NB4 (cell line): Measurements from ENCODE around the gene OR5B3.

Experiments used
- MYC ChIP-seq: IDR thresholded peaks from 2 replicates; pipeline ENCODE4 v1.6.1; 2011; ENCODE audit warnings: low read depth, low read length
- POLR2A ChIP-seq: IDR thresholded peaks from 2 replicates; pipeline ENCODE4 v1.6.1; 2011; ENCODE audit warnings: mild to moderate bottlenecking; ENCODE audit not compliant: insufficient read length; ENCODE audit errors: extremely low read depth
- TF ChIP-seq, protein P1 (sequence below): IDR thresholded peaks from one replicate; pipeline ENCODE4 v1.5.1; 2012; ENCODE audit warnings: low read depth, low read length
- TF ChIP-seq, protein P2 (sequence below): IDR thresholded peaks from 2 replicates; pipeline ENCODE4 v1.6.1; 2011; ENCODE audit warnings: low read depth, low read length

DNA sequence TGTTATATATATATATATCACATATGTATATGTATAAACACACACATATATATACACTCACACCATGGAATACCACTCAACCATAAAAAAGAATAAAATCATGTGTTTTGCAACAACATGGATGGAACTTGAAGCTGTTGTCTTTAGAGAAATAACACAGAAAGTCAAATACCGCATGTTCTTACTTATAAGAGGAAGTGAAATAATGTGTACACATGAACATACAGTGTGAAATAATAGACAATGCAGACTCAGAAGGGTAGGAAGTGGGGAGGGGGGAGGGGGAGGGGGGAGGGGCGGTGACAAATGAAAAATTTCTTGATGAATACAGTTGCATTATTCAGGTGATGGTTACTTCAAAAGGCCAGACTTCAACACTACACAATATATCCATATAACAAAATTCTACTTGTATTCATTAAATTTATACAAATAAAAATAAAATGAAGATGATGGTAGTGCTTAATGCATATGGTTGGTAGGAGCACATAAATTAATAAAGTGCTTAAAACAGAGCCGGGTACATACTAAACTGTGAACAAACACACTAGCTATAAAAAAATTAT is 27.0 kb upstream of the OR5B3 start:
- TF ChIP-seq, protein P1, sequence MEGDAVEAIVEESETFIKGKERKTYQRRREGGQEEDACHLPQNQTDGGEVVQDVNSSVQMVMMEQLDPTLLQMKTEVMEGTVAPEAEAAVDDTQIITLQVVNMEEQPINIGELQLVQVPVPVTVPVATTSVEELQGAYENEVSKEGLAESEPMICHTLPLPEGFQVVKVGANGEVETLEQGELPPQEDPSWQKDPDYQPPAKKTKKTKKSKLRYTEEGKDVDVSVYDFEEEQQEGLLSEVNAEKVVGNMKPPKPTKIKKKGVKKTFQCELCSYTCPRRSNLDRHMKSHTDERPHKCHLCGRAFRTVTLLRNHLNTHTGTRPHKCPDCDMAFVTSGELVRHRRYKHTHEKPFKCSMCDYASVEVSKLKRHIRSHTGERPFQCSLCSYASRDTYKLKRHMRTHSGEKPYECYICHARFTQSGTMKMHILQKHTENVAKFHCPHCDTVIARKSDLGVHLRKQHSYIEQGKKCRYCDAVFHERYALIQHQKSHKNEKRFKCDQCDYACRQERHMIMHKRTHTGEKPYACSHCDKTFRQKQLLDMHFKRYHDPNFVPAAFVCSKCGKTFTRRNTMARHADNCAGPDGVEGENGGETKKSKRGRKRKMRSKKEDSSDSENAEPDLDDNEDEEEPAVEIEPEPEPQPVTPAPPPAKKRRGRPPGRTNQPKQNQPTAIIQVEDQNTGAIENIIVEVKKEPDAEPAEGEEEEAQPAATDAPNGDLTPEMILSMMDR, result no peak
- no peak for TF ChIP-seq MYC
- TF ChIP-seq, protein P2, sequence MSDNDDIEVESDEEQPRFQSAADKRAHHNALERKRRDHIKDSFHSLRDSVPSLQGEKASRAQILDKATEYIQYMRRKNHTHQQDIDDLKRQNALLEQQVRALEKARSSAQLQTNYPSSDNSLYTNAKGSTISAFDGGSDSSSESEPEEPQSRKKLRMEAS, result no peak
- no peak for TF ChIP-seq POLR2A
